GM23338 (cell line): Measurements from ENCODE around the gene UBL5. TPM values are rescaled to one million over a fixed set of nuclear protein-coding genes. Genes with fewer than 3 reads are reported as not detected.

Experiments used
- ATAC-seq: fragments of 200-7000 bp; cut with Tn5 transposase; 3 replicates; pipeline ENCODE4 v1.9.1; 2020
- DNase-seq: peaks from one replicate; pipeline ENCODE4 v3.0.0-alpha.2; 2015; ENCODE audit warnings: low spot score
- H2AFZ ChIP-seq: fragments of 200-600 bp; sonication (generic); 2 replicates; pipeline ENCODE4 v1.8.0; 2016; ENCODE audit warnings: antibody characterized with exemption, mild to moderate bottlenecking, moderate library complexity
- H3F3A ChIP-seq: fragments of 200-600 bp; sonication (generic); replicated peaks from 2 replicates; pipeline ENCODE4 v1.8.0; 2017; ENCODE audit warnings: antibody characterized with exemption, mixed run types, low read depth
- H3K27ac ChIP-seq: fragments of 200-600 bp; sonication (generic); 2 replicates; pipeline ENCODE4 v1.6.1; 2016; ENCODE audit warnings: low read depth
- H3K27me3 ChIP-seq: fragments of 200-600 bp; sonication (generic); 2 replicates; pipeline ENCODE4 v1.8.0; 2016; ENCODE audit warnings: mild to moderate bottlenecking, mixed run types, moderate library complexity; ENCODE audit not compliant: insufficient read depth
- H3K36me3 ChIP-seq: fragments of 200-600 bp; sonication (generic); 2 replicates; pipeline ENCODE4 v1.8.0; 2016; ENCODE audit warnings: mild to moderate bottlenecking; ENCODE audit not compliant: insufficient read depth
- H3K4me1 ChIP-seq: fragments of 200-600 bp; sonication (generic); 2 replicates; pipeline ENCODE4 v1.8.0; 2016; ENCODE audit warnings: mild to moderate bottlenecking, moderate library complexity; ENCODE audit not compliant: insufficient read depth
- H3K4me2 ChIP-seq: fragments of 200-600 bp; sonication (generic); 2 replicates; pipeline ENCODE4 v1.7.1; 2017; ENCODE audit warnings: mixed run types
- H3K4me3 ChIP-seq: fragments of 200-600 bp; sonication (generic); 2 replicates; pipeline ENCODE4 v1.6.1; 2016; ENCODE audit warnings: mixed run types
- H3K79me2 ChIP-seq: fragments of 200-600 bp; sonication (generic); replicated peaks from 2 replicates; pipeline ENCODE4 v1.8.0; 2017; ENCODE audit warnings: mild to moderate bottlenecking; ENCODE audit not compliant: insufficient read depth
- H3K9me2 ChIP-seq: fragments of 200-600 bp; sonication (generic); 2 replicates; pipeline ENCODE4 v1.8.0; 2017; ENCODE audit not compliant: insufficient read depth
- H4K20me1 ChIP-seq: fragments of 200-600 bp; sonication (generic); replicated peaks from 2 replicates; pipeline ENCODE4 v1.8.0; 2017; ENCODE audit warnings: mild to moderate bottlenecking; ENCODE audit not compliant: insufficient read depth
- H3K27ac Mint-ChIP-seq: 2 replicates; pipeline ENCODE4 v1.8.0; 2020; ENCODE audit warnings: inconsistent platforms, mild to moderate bottlenecking, moderate library complexity, mixed read lengths
- H3K27me3 Mint-ChIP-seq: 3 replicates; pipeline ENCODE4 v1.8.0; 2022; ENCODE audit warnings: low read depth, mild to moderate bottlenecking, moderate library complexity, mixed read lengths, inconsistent platforms; ENCODE audit not compliant: insufficient read depth, poor library complexity
- H3K36me3 Mint-ChIP-seq: 3 replicates; pipeline ENCODE4 v1.8.0; 2021; ENCODE audit warnings: low read depth, mild to moderate bottlenecking, inconsistent platforms, moderate library complexity, mixed read lengths
- H3K4me1 Mint-ChIP-seq: 3 replicates; pipeline ENCODE4 v1.8.0; 2020; ENCODE audit warnings: mild to moderate bottlenecking, inconsistent platforms, mixed read lengths
- H3K4me3 Mint-ChIP-seq: 3 replicates; pipeline ENCODE4 v1.8.0; 2021; ENCODE audit warnings: moderate library complexity, mild to moderate bottlenecking, inconsistent platforms, mixed read lengths
- H3K9me3 Mint-ChIP-seq: 3 replicates; pipeline ENCODE4 v1.8.0; 2020; ENCODE audit warnings: moderate library complexity, mild to moderate bottlenecking, inconsistent platforms, mixed read lengths
- CREB1 ChIP-seq: fragments of 250-450 bp; sonication (Bioruptor Pico); IDR thresholded peaks from 2 replicates; pipeline ENCODE4 v1.5.0; 2020; ENCODE audit warnings: low read depth, mild to moderate bottlenecking, moderate library complexity
- CTCF ChIP-seq, 2 experiments: fragments of 200-600 bp in 1 of 2; sonication (generic) in 1 of 2; conservative IDR thresholded peaks; 2 replicates each; pipeline versions ENCODE4 v1.5.1 to v1.6.1; 2016 to 2017; ENCODE audit warnings: antibody characterized with exemption in 2 of 2, low read depth in 2 of 2, mild to moderate bottlenecking in 2 of 2, moderate library complexity in 1 of 2
- STAT1 ChIP-seq: IDR thresholded peaks from one replicate; pipeline ENCODE4 v1.6.1; 2016; ENCODE audit warnings: antibody characterized with exemption; ENCODE audit not compliant: unreplicated experiment
- ZNF114 ChIP-seq: fragments of 250-450 bp; sonication (Bioruptor Pico); IDR thresholded peaks from 2 replicates; pipeline ENCODE4 v1.5.0; 2020; ENCODE audit warnings: mild to moderate bottlenecking, moderate library complexity
- ZNF331 ChIP-seq: fragments of 250-450 bp; sonication (Bioruptor Pico); IDR thresholded peaks from 2 replicates; pipeline ENCODE4 v1.5.0; 2020; ENCODE audit warnings: low read depth, mild to moderate bottlenecking, moderate library complexity
- polyA plus RNA-seq: library from polyadenylated mRNA; unstranded; fragments of >200 nt; fragmentation: Nextera tagmentation; extraction: Ambion mirVana; gene quantifications from 2 replicates; pipeline ENCODE4 v1.2.1, GENCODE V29; 2016
- total RNA-seq: library from RNA; depleted of rRNA; stranded (reverse); fragments of >200 nt; shearing (Covaris generic); gene quantifications from 2 replicates; pipeline ENCODE4 v1.2.3, GENCODE V29; 2014
- TF ChIP-seq, protein P1 (sequence below): IDR thresholded peaks from 2 replicates; pipeline ENCODE4 v1.6.1; 2016; ENCODE audit warnings: antibody characterized with exemption
- TF ChIP-seq, protein P2 (sequence below): fragments of 250-450 bp; sonication (Bioruptor Pico); IDR thresholded peaks from 2 replicates; pipeline ENCODE4 v1.5.0; 2020; ENCODE audit warnings: mild to moderate bottlenecking, moderate library complexity
- TF ChIP-seq, protein P3 (sequence below): IDR thresholded peaks from one replicate; pipeline ENCODE4 v1.6.1; 2018; ENCODE audit warnings: antibody characterized with exemption; ENCODE audit not compliant: unreplicated experiment

The UBL5 gene
- total and polyA plus RNA-seq, 2 experiments from 2014 or later = 304 to 1,371 TPM

GRCh38 chr19:9786342-9786741 is 41.4 kb upstream of the UBL5 start:
- peak; percentile 24 for DNase-seq
- Mint-ChIP-seq H3K27ac (peak overlapping the region; percentile 95), H3K36me3 (peaks cover 18% of the 10 kb centered on the region), H3K9me3 (peaks cover 5% of the 10 kb centered on the region; the same call in 2 of the 3 replicates), H3K4me1 (peaks cover 48% of the 10 kb centered on the region), H3K27me3 (peaks cover 13% of the 10 kb centered on the region), H3K4me3 (peak overlapping the region; percentile 84)
- H3K27me3 ChIP-seq = no peaks in the 10 kb centered on the region
- TF ChIP-seq CTCF (conservative IDR thresholded peaks at IDR 0.05; ENCODE audit: low read depth in 2 of 2) (no peak), ZNF114 (CRISPR knock-in tag) (no peak), CREB1 (CRISPR knock-in tag) (no peak), STAT1 (no peak), ZNF331 (CRISPR knock-in tag) (no peak)
- TF ChIP-seq, protein P1, sequence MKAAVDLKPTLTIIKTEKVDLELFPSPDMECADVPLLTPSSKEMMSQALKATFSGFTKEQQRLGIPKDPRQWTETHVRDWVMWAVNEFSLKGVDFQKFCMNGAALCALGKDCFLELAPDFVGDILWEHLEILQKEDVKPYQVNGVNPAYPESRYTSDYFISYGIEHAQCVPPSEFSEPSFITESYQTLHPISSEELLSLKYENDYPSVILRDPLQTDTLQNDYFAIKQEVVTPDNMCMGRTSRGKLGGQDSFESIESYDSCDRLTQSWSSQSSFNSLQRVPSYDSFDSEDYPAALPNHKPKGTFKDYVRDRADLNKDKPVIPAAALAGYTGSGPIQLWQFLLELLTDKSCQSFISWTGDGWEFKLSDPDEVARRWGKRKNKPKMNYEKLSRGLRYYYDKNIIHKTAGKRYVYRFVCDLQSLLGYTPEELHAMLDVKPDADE = no peak
- TF ChIP-seq, protein P2, sequence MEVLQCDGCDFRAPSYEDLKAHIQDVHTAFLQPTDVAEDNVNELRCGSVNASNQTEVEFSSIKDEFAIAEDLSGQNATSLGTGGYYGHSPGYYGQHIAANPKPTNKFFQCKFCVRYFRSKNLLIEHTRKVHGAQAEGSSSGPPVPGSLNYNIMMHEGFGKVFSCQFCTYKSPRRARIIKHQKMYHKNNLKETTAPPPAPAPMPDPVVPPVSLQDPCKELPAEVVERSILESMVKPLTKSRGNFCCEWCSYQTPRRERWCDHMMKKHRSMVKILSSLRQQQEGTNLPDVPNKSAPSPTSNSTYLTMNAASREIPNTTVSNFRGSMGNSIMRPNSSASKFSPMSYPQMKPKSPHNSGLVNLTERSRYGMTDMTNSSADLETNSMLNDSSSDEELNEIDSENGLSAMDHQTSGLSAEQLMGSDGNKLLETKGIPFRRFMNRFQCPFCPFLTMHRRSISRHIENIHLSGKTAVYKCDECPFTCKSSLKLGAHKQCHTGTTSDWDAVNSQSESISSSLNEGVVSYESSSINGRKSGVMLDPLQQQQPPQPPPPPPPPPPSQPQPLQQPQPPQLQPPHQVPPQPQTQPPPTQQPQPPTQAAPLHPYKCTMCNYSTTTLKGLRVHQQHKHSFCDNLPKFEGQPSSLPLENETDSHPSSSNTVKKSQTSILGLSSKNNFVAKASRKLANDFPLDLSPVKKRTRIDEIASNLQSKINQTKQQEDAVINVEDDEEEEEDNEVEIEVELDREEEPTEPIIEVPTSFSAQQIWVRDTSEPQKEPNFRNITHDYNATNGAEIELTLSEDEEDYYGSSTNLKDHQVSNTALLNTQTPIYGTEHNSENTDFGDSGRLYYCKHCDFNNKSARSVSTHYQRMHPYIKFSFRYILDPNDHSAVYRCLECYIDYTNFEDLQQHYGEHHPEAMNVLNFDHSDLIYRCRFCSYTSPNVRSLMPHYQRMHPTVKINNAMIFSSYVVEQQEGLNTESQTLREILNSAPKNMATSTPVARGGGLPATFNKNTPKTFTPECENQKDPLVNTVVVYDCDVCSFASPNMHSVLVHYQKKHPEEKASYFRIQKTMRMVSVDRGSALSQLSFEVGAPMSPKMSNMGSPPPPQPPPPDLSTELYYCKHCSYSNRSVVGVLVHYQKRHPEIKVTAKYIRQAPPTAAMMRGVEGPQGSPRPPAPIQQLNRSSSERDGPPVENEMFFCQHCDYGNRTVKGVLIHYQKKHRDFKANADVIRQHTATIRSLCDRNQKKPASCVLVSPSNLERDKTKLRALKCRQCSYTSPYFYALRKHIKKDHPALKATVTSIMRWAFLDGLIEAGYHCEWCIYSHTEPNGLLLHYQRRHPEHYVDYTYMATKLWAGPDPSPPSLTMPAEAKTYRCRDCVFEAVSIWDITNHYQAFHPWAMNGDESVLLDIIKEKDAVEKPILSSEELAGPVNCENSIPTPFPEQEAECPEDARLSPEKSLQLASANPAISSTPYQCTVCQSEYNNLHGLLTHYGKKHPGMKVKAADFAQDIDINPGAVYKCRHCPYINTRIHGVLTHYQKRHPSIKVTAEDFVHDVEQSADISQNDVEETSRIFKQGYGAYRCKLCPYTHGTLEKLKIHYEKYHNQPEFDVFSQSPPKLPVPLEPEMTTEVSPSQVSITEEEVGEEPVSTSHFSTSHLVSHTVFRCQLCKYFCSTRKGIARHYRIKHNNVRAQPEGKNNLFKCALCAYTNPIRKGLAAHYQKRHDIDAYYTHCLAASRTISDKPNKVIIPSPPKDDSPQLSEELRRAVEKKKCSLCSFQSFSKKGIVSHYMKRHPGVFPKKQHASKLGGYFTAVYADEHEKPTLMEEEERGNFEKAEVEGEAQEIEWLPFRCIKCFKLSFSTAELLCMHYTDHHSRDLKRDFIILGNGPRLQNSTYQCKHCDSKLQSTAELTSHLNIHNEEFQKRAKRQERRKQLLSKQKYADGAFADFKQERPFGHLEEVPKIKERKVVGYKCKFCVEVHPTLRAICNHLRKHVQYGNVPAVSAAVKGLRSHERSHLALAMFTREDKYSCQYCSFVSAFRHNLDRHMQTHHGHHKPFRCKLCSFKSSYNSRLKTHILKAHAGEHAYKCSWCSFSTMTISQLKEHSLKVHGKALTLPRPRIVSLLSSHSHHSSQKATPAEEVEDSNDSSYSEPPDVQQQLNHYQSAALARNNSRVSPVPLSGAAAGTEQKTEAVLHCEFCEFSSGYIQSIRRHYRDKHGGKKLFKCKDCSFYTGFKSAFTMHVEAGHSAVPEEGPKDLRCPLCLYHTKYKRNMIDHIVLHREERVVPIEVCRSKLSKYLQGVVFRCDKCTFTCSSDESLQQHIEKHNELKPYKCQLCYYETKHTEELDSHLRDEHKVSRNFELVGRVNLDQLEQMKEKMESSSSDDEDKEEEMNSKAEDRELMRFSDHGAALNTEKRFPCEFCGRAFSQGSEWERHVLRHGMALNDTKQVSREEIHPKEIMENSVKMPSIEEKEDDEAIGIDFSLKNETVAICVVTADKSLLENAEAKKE (CRISPR knock-in tag) = no peak
- TF ChIP-seq, protein P3, sequence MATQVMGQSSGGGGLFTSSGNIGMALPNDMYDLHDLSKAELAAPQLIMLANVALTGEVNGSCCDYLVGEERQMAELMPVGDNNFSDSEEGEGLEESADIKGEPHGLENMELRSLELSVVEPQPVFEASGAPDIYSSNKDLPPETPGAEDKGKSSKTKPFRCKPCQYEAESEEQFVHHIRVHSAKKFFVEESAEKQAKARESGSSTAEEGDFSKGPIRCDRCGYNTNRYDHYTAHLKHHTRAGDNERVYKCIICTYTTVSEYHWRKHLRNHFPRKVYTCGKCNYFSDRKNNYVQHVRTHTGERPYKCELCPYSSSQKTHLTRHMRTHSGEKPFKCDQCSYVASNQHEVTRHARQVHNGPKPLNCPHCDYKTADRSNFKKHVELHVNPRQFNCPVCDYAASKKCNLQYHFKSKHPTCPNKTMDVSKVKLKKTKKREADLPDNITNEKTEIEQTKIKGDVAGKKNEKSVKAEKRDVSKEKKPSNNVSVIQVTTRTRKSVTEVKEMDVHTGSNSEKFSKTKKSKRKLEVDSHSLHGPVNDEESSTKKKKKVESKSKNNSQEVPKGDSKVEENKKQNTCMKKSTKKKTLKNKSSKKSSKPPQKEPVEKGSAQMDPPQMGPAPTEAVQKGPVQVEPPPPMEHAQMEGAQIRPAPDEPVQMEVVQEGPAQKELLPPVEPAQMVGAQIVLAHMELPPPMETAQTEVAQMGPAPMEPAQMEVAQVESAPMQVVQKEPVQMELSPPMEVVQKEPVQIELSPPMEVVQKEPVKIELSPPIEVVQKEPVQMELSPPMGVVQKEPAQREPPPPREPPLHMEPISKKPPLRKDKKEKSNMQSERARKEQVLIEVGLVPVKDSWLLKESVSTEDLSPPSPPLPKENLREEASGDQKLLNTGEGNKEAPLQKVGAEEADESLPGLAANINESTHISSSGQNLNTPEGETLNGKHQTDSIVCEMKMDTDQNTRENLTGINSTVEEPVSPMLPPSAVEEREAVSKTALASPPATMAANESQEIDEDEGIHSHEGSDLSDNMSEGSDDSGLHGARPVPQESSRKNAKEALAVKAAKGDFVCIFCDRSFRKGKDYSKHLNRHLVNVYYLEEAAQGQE = no peak
- peaks cover 25% of the 10 kb centered on the region for H3F3A ChIP-seq
- H3K36me3 ChIP-seq = no peaks in the 10 kb centered on the region
- H3K79me2 ChIP-seq = peaks cover 22% of the 10 kb centered on the region
- H2AFZ ChIP-seq = no peak overlapping the region; the same call in 1 of the 2 replicates
- H3K9me2 ChIP-seq = no peaks in the 10 kb centered on the region; the same call in 1 of the 2 replicates
- peak overlapping the region; percentile 99 for H3K27ac ChIP-seq
- H3K4me2 ChIP-seq = peak overlapping the region; percentile 82
- H3K4me1 ChIP-seq = peaks cover 48% of the 10 kb centered on the region
- H3K4me3 ChIP-seq = peak overlapping the region; percentile 80
- no peaks in the 10 kb centered on the region for H4K20me1 ChIP-seq
- no peak for ATAC-seq
